Mesenchymal stem cell (in vitro differentiated cells and primary cell): Measurements from ENCODE around the gene PTPRN2.

Source experiments
- DNase-seq: peaks from one replicate; pipeline ENCODE4 v3.0.0-alpha.2; 2013
- H2AFZ ChIP-seq: one replicate; pipeline ENCODE4 v1.6.1; 2013; ENCODE audit warnings: low read depth, mild to moderate bottlenecking, control low read depth, inconsistent platforms, low read length, moderate library complexity
- H2AK5ac ChIP-seq: 2 replicates; pipeline ENCODE4 v1.6.1; 2013; ENCODE audit warnings: low read length, moderate library complexity, mild to moderate bottlenecking, inconsistent platforms; ENCODE audit not compliant: severe bottlenecking
- H2BK120ac ChIP-seq: one replicate; pipeline ENCODE4 v1.6.1; 2013; ENCODE audit warnings: low read depth, mild to moderate bottlenecking, inconsistent platforms, low read length, moderate library complexity
- H2BK12ac ChIP-seq, 2 experiments: one replicate each; pipeline ENCODE4 v1.6.1; 2013; ENCODE audit warnings: inconsistent platforms in 2 of 2, low read length in 2 of 2, mild to moderate bottlenecking in 2 of 2, moderate library complexity in 2 of 2, control low read depth in 1 of 2
- H2BK15ac ChIP-seq: one replicate; pipeline ENCODE4 v1.6.1; 2013; ENCODE audit warnings: mild to moderate bottlenecking, low read depth, inconsistent platforms; ENCODE audit not compliant: poor library complexity, severe bottlenecking
- H2BK5ac ChIP-seq: 2 replicates; pipeline ENCODE4 v1.6.1; 2013; ENCODE audit warnings: low read depth, mild to moderate bottlenecking, low read length, control low read depth, inconsistent platforms; ENCODE audit not compliant: poor library complexity, severe bottlenecking
- H3K14ac ChIP-seq, 2 experiments: one replicate each; pipeline ENCODE4 v1.6.1; 2013; ENCODE audit warnings: inconsistent platforms in 2 of 2, low read length in 2 of 2, control low read depth in 1 of 2, mild to moderate bottlenecking in 1 of 2, moderate library complexity in 1 of 2
- H3K18ac ChIP-seq, 2 experiments: one replicate each; pipeline ENCODE4 v1.6.1; 2013; ENCODE audit warnings: inconsistent platforms in 2 of 2, low read length in 2 of 2, control low read depth in 1 of 2, low read depth in 1 of 2, mild to moderate bottlenecking in 1 of 2
- H3K23ac ChIP-seq, 2 experiments: one replicate each; pipeline ENCODE4 v1.6.1; 2013; ENCODE audit warnings: inconsistent platforms in 2 of 2, low read length in 2 of 2, mild to moderate bottlenecking in 2 of 2, moderate library complexity in 2 of 2, control low read depth in 1 of 2
- H3K27ac ChIP-seq: 2 replicates; pipeline ENCODE4 v1.5.1; 2013; ENCODE audit warnings: mild to moderate bottlenecking, moderate library complexity, low read length, control low read depth, inconsistent platforms; ENCODE audit not compliant: poor library complexity, severe bottlenecking
- H3K27me3 ChIP-seq, 2 experiments: 2 replicates each; pipeline versions ENCODE4 v1.6.1 to v1.7.0; 2013; ENCODE audit warnings: low read length in 2 of 2, mild to moderate bottlenecking in 2 of 2, moderate library complexity in 2 of 2, control low read depth in 1 of 2, inconsistent platforms in 1 of 2; ENCODE audit not compliant: control insufficient read depth in 1 of 2, insufficient read depth in 1 of 2
- H3K36me3 ChIP-seq, 2 experiments: 2 replicates each; pipeline versions ENCODE4 v1.6.1 to v1.7.0; 2013; ENCODE audit warnings: low read length in 2 of 2, control low read depth in 1 of 2, inconsistent platforms in 1 of 2, low read depth in 1 of 2, mild to moderate bottlenecking in 1 of 2; ENCODE audit not compliant: insufficient read depth in 2 of 2, control insufficient read depth in 1 of 2
- H3K4ac ChIP-seq, 2 experiments: one replicate each; pipeline ENCODE4 v1.6.1; 2013; ENCODE audit warnings: inconsistent platforms in 2 of 2, low read length in 2 of 2, mild to moderate bottlenecking in 2 of 2, moderate library complexity in 2 of 2, control low read depth in 1 of 2, low read depth in 1 of 2
- H3K4me1 ChIP-seq: 2 replicates; pipeline ENCODE4 v1.6.1; 2013; ENCODE audit warnings: low read depth, low read length, control low read depth; ENCODE audit not compliant: control insufficient read depth, insufficient read depth
- H3K4me2 ChIP-seq: 2 replicates; pipeline ENCODE4 v1.6.1; 2013; ENCODE audit warnings: low read length, mild to moderate bottlenecking, inconsistent platforms; ENCODE audit not compliant: poor library complexity, severe bottlenecking
- H3K4me3 ChIP-seq, 2 experiments: 2 replicates each; pipeline versions ENCODE4 v1.5.1 to v1.7.0; 2013; ENCODE audit warnings: low read length in 2 of 2, mild to moderate bottlenecking in 2 of 2, control low read depth in 1 of 2, low read depth in 1 of 2; ENCODE audit not compliant: insufficient read depth in 1 of 2
- H3K79me1 ChIP-seq: replicated peaks from 2 replicates; pipeline ENCODE4 v1.6.1; 2013; ENCODE audit warnings: mild to moderate bottlenecking, control low read depth, low read length, inconsistent platforms; ENCODE audit not compliant: poor library complexity, severe bottlenecking
- H3K9ac ChIP-seq: 2 replicates; pipeline ENCODE4 v1.7.0; 2013; ENCODE audit warnings: mild to moderate bottlenecking, low read length, moderate library complexity
- H3K9me3 ChIP-seq: 2 replicates; pipeline ENCODE4 v1.7.0; 2013; ENCODE audit warnings: mild to moderate bottlenecking, low read length; ENCODE audit not compliant: control insufficient read depth
- H4K8ac ChIP-seq: one replicate; pipeline ENCODE4 v1.6.1; 2013; ENCODE audit warnings: inconsistent platforms, mild to moderate bottlenecking, low read length, moderate library complexity
- H4K91ac ChIP-seq: one replicate; pipeline ENCODE4 v1.6.1; 2013; ENCODE audit warnings: mild to moderate bottlenecking, low read length, inconsistent platforms
- WGBS: methylation state at CpG from one replicate; pipeline ENCODE4 v1.1.7; 2013; ENCODE audit warnings: mixed read lengths; 5-methylcytosine and 5-hydroxymethylcytosine counted together

PTPRN2 gene

DNA sequence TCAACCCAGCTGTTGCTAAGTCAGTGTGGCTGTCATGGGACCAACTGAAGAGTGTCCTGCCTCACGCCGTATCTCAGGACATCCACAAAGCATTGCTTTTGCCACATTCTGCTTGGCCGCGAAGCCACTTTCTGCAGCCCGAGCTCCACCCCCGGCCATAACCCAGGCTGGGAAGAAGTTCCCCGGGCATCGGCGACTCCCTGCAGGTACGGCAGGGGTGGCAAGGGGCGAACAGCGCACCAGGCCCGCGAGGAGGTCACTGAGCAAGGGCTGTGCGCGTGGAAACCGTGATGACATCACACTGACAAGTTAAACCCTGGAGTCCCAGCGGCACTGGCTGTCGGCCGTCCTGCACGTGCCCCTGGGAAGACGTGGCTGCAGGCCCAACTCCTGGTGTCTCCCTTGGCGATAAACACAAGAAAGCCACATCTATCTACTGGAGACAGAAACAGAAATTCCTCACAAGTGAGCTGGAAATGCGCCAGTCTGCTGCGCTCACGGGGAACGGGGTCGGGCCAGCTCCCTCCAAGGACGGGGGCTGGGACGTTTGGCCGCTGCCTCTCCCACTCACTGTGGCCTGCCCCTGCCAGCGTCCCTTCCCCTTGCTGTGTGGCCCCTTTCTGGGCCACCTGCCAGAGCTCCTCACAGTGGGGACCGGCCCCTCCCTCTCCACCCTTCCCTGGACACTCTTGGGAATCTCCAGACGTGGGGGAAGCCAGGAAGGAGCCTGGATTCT lies 924.5 kb downstream of the PTPRN2 start:
- Histone ChIP-seq H3K14ac (no peak overlapping the region), H3K18ac (no peak overlapping the region), H3K9ac (no peak overlapping the region), H3K27ac (no peak overlapping the region), H3K23ac (no peak overlapping the region), H2BK15ac (no peak overlapping the region), H3K36me3 (no peaks in the 10 kb centered on the region), H3K4ac (no peak overlapping the region), H2BK12ac (no peak overlapping the region), H3K4me2 (no peak overlapping the region), H3K4me3 (no peak overlapping the region), H2AK5ac (no peak overlapping the region), H2AFZ (no peak overlapping the region), H3K4me1 (no peaks in the 10 kb centered on the region), H2BK120ac (no peak overlapping the region), H4K8ac (no peak overlapping the region), H2BK5ac (no peak overlapping the region), H4K91ac (no peak overlapping the region), H3K27me3 (no peaks in the 10 kb centered on the region), H3K79me1 (no peaks in the 10 kb centered on the region), H3K9me3 (no peaks in the 10 kb centered on the region)
- no peak for DNase-seq
- WGBS = 78% methylated on average over 32 of the region's 34 CpGs

DNA sequence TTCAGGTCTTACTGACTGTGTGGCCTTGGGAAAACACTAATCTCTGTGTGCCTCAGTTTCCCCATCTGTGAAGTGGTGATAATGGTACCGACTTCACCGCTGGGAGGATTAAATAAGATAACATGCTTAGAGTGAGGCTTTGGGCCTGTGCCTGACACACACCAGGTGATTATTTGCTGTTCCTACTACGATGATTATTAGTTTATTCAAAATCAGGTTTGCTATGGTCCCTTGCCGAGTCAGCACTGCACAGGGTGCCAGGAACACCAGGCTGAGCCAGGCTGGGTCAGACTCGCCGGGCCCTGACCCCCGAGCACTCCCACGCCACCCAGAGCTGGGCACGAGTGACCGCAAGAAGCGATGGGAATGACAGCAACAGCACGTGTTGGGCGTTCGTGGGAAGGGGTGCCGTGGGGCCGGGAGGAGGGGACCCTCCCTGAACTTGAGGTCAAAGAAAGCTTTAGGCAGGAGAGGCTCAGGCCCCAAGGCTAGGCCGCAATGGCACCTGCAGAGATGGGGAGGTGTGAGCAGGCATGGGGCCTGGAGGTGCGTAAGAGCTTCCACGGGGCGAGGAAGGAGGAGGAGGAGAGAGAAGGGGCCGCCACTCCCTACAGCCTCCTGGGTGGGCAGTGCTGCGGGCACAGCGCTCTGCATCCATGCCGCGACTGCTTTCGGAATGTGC lies 925.4 kb downstream of the PTPRN2 start:
- H3K27me3 ChIP-seq = no peaks in the 10 kb centered on the region
- no peak for DNase-seq
- H4K8ac ChIP-seq = no peak overlapping the region
- no peak overlapping the region for H3K23ac ChIP-seq
- H3K4me1 ChIP-seq = no peaks in the 10 kb centered on the region
- H3K79me1 ChIP-seq = no peaks in the 10 kb centered on the region
- no peak overlapping the region for H4K91ac ChIP-seq
- H2BK120ac ChIP-seq = no peak overlapping the region
- no peak overlapping the region for H2BK15ac ChIP-seq
- no peak overlapping the region for H3K4me3 ChIP-seq
- no peak overlapping the region for H3K18ac ChIP-seq
- no peak overlapping the region for H2AK5ac ChIP-seq
- 90% methylated on average over 26 of the region's 26 CpGs for WGBS
- H3K4ac ChIP-seq = no peak overlapping the region
- no peak overlapping the region for H3K27ac ChIP-seq
- no peak overlapping the region for H3K4me2 ChIP-seq
- no peak overlapping the region for H3K14ac ChIP-seq
- no peak overlapping the region for H2BK5ac ChIP-seq
- no peak overlapping the region for H2AFZ ChIP-seq
- no peak overlapping the region for H2BK12ac ChIP-seq
- H3K9ac ChIP-seq = no peak overlapping the region
- no peaks in the 10 kb centered on the region for H3K36me3 ChIP-seq
- no peaks in the 10 kb centered on the region for H3K9me3 ChIP-seq

DNA sequence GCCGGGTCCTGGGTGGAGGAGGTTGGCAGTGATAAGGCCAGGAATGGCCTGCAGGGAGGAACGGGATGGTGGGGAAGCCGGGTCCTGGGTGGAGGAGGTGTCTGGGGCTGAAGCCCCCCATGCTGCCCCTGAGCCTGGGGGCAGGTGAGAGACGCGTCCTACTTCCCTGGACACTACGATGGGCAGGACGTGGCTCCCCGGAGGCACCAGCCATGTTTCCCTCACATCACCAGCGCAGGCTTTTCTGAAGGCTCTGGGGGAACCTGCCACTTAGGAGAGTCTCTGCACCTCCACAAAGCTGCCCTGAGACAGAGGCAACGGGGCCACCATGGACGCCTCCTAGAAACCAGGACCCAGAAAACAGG lies 926.0 kb downstream of the PTPRN2 start:
- Histone ChIP-seq H4K8ac (no peak overlapping the region), H3K18ac (no peak overlapping the region), H2BK12ac (no peak overlapping the region), H3K79me1 (no peaks in the 10 kb centered on the region), H2AFZ (no peak overlapping the region), H2BK5ac (no peak overlapping the region), H2BK120ac (no peak overlapping the region), H3K4me2 (no peak overlapping the region), H3K27me3 (no peaks in the 10 kb centered on the region), H3K9me3 (no peaks in the 10 kb centered on the region), H3K4me3 (no peak overlapping the region), H3K14ac (no peak overlapping the region), H3K4me1 (no peaks in the 10 kb centered on the region), H3K36me3 (no peaks in the 10 kb centered on the region), H2BK15ac (no peak overlapping the region), H3K9ac (no peak overlapping the region), H3K27ac (no peak overlapping the region), H2AK5ac (no peak overlapping the region), H4K91ac (no peak overlapping the region), H3K23ac (no peak overlapping the region), H3K4ac (no peak overlapping the region)
- no peak for DNase-seq
- WGBS = 81% methylated on average over 11 of the region's 11 CpGs

DNA sequence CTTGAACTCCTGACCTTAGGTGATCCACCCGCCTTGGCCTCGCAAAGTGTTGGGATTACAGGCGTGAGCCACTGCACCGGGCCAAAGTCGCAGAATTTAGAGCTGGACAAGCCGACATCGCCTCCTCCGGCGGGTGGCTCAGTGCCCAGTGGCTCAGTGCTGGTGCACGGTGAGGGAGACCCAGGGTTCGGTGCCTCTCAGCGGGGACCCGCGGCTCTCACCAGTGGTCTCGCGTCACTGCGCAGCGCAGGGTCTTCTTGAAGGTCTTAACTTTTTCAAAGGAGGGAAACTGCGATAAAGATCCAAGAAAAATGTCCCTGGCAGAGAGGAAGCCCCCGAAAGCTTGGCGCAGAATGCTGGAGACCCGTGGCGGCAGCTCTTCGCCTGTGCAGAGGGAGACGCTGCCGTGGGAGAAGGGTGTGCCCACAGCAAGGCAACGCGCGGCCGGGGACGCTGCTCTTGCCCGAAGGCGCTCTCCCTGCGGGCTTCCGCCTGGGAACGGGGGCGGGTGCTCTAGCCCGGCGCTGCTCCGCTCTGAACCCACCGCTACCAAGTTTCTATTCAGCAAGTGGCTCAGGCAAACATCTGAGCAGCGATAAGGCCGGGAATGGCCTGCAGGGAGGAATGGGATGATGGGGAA lies 926.5 kb downstream of the PTPRN2 start:
- no peak overlapping the region for H3K9ac ChIP-seq
- no peaks in the 10 kb centered on the region for H3K9me3 ChIP-seq
- no peak overlapping the region for H2AK5ac ChIP-seq
- no peak overlapping the region for H2BK5ac ChIP-seq
- no peaks in the 10 kb centered on the region for H3K79me1 ChIP-seq
- no peak overlapping the region for H2BK120ac ChIP-seq
- no peak overlapping the region for H3K4me3 ChIP-seq
- H3K27me3 ChIP-seq = no peaks in the 10 kb centered on the region
- no peak overlapping the region for H3K27ac ChIP-seq
- H4K8ac ChIP-seq = no peak overlapping the region
- 88% methylated on average over 43 of the region's 43 CpGs for WGBS
- H3K4ac ChIP-seq = no peak overlapping the region
- no peak overlapping the region for H2BK12ac ChIP-seq
- H4K91ac ChIP-seq = no peak overlapping the region
- no peak overlapping the region for H3K14ac ChIP-seq
- no peak for DNase-seq
- no peak overlapping the region for H3K23ac ChIP-seq
- no peak overlapping the region for H2BK15ac ChIP-seq
- H3K36me3 ChIP-seq = no peaks in the 10 kb centered on the region
- no peak overlapping the region for H2AFZ ChIP-seq
- no peak overlapping the region for H3K4me2 ChIP-seq
- H3K4me1 ChIP-seq = no peaks in the 10 kb centered on the region
- H3K18ac ChIP-seq = no peak overlapping the region
